H9 (cell line): ENCODE results near the gene ISCA1. TPM values are rescaled to one million over a fixed set of nuclear protein-coding genes. Genes with fewer than 3 reads are reported as not detected.

Source experiments
- DNase-seq: peaks from one replicate; pipeline ENCODE4 v3.0.0-alpha.2; 2017
- H2AFZ ChIP-seq: one replicate; pipeline ENCODE4 v1.6.1; 2013; ENCODE audit warnings: mild to moderate bottlenecking, low read length, control low read depth, moderate library complexity
- H2AK5ac ChIP-seq: 2 replicates; pipeline ENCODE4 v1.6.1; 2013; ENCODE audit warnings: low read length, control low read depth, mixed read lengths; ENCODE audit not compliant: insufficient read length
- H2BK120ac ChIP-seq: one replicate; pipeline ENCODE4 v1.6.1; 2013; ENCODE audit warnings: low read depth, mild to moderate bottlenecking, low read length, control low read depth, inconsistent platforms; ENCODE audit not compliant: poor library complexity, severe bottlenecking
- H2BK12ac ChIP-seq: 2 replicates; pipeline ENCODE4 v1.6.1; 2013; ENCODE audit warnings: low read length, control low read depth, mixed read lengths, low read depth; ENCODE audit not compliant: insufficient read length
- H2BK15ac ChIP-seq: 2 replicates; pipeline ENCODE4 v1.6.1; 2013; ENCODE audit warnings: low read depth, low read length, control low read depth
- H2BK20ac ChIP-seq: one replicate; pipeline ENCODE4 v1.6.1; 2013; ENCODE audit warnings: low read depth, mild to moderate bottlenecking, low read length, control low read depth, inconsistent platforms; ENCODE audit not compliant: poor library complexity, severe bottlenecking
- H2BK5ac ChIP-seq: 2 replicates; pipeline ENCODE4 v1.6.1; 2013; ENCODE audit warnings: low read length, control low read depth, mixed read lengths; ENCODE audit not compliant: insufficient read length
- H3K14ac ChIP-seq: 2 replicates; pipeline ENCODE4 v1.6.1; 2013; ENCODE audit warnings: low read length, control low read depth; ENCODE audit not compliant: insufficient read depth
- H3K18ac ChIP-seq: 2 replicates; pipeline ENCODE4 v1.6.1; 2013; ENCODE audit warnings: low read depth, mild to moderate bottlenecking, mixed read lengths, low read length, control low read depth; ENCODE audit not compliant: insufficient read length
- H3K23ac ChIP-seq: 2 replicates; pipeline ENCODE4 v1.6.1; 2013; ENCODE audit warnings: low read length, control low read depth, mixed read lengths, low read depth; ENCODE audit not compliant: insufficient read length
- H3K23me2 ChIP-seq: 2 replicates; pipeline ENCODE4 v1.6.1; 2013; ENCODE audit warnings: low read depth, mild to moderate bottlenecking, mixed read lengths, low read length, control low read depth; ENCODE audit not compliant: insufficient read length, poor library complexity, severe bottlenecking
- H3K27ac ChIP-seq: 2 replicates; pipeline ENCODE4 v1.5.1; 2013; ENCODE audit warnings: low read length, control low read depth, mixed read lengths, low read depth; ENCODE audit not compliant: insufficient read length
- H3K27me3 ChIP-seq: 2 replicates; pipeline ENCODE4 v1.6.1; 2013; ENCODE audit warnings: low read length, control low read depth, inconsistent platforms; ENCODE audit not compliant: insufficient read depth
- H3K4ac ChIP-seq: 2 replicates; pipeline ENCODE4 v1.6.1; 2013; ENCODE audit warnings: low read depth, mild to moderate bottlenecking, control low read depth, inconsistent platforms, low read length, moderate library complexity
- H3K4me1 ChIP-seq: 2 replicates; pipeline ENCODE4 v1.6.1; 2013; ENCODE audit warnings: low read length, control low read depth, inconsistent platforms; ENCODE audit not compliant: insufficient read depth
- H3K4me2 ChIP-seq: 2 replicates; pipeline ENCODE4 v1.6.1; 2013; ENCODE audit warnings: low read length, control low read depth, mixed read lengths; ENCODE audit not compliant: insufficient read length, insufficient read depth
- H3K56ac ChIP-seq: 2 replicates; pipeline ENCODE4 v1.6.1; 2013; ENCODE audit warnings: low read depth, mild to moderate bottlenecking, mixed read lengths, low read length, control low read depth; ENCODE audit not compliant: insufficient read length
- H3K79me1 ChIP-seq: 2 replicates; pipeline ENCODE4 v1.6.1; 2013; ENCODE audit warnings: low read depth, mild to moderate bottlenecking, moderate library complexity, low read length, control low read depth, inconsistent platforms; ENCODE audit not compliant: insufficient read depth, poor library complexity, severe bottlenecking
- H3K79me2 ChIP-seq: 2 replicates; pipeline ENCODE4 v1.6.1; 2013; ENCODE audit warnings: low read length, control low read depth, inconsistent platforms; ENCODE audit not compliant: insufficient read depth
- H3K9ac ChIP-seq: 2 replicates; pipeline ENCODE4 v1.6.1; 2013; ENCODE audit warnings: low read length, control low read depth, mixed read lengths; ENCODE audit not compliant: insufficient read length; ENCODE audit errors: extremely low read depth
- H3K9me3 ChIP-seq: one replicate; pipeline ENCODE4 v1.6.1; 2013; ENCODE audit warnings: low read depth, low read length, inconsistent platforms; ENCODE audit not compliant: control insufficient read depth
- H3T11ph ChIP-seq: one replicate; pipeline ENCODE4 v1.6.1; 2013; ENCODE audit warnings: mild to moderate bottlenecking, low read length, control low read depth, inconsistent platforms
- H4K20me1 ChIP-seq: one replicate; pipeline ENCODE4 v1.6.1; 2013; ENCODE audit not compliant: control insufficient read depth, insufficient read length, insufficient read depth
- H4K5ac ChIP-seq: 2 replicates; pipeline ENCODE4 v1.6.1; 2013; ENCODE audit warnings: low read depth, mild to moderate bottlenecking, mixed read lengths, low read length, control low read depth; ENCODE audit not compliant: insufficient read length
- H4K8ac ChIP-seq: replicated peaks from 2 replicates; pipeline ENCODE4 v1.6.1; 2013; ENCODE audit warnings: low read length, control low read depth, mixed read lengths, low read depth; ENCODE audit not compliant: insufficient read length
- H4K91ac ChIP-seq: 2 replicates; pipeline ENCODE4 v1.6.1; 2013; ENCODE audit warnings: low read depth, mild to moderate bottlenecking, moderate library complexity, mixed read lengths, low read length, control low read depth; ENCODE audit not compliant: insufficient read length
- H3K27ac Mint-ChIP-seq, 3 experiments: 2 replicates in 2 of 3; 3 replicates in 1 of 3; pipeline ENCODE4 v1.8.0; 2020 to 2021; ENCODE audit warnings: mixed read lengths in 3 of 3, mild to moderate bottlenecking in 1 of 3, moderate library complexity in 1 of 3
- H3K27me3 Mint-ChIP-seq: 2 replicates; pipeline ENCODE4 v1.8.0; 2021; ENCODE audit warnings: low read depth, mild to moderate bottlenecking, moderate library complexity, mixed read lengths
- H3K36me3 Mint-ChIP-seq, 3 experiments: 2 replicates in 2 of 3; 3 replicates in 1 of 3; pipeline ENCODE4 v1.8.0; 2020 to 2021; ENCODE audit warnings: low read depth in 3 of 3, mixed read lengths in 3 of 3; ENCODE audit not compliant: insufficient read depth in 1 of 3
- H3K4me1 Mint-ChIP-seq, 2 experiments: 2 replicates each; pipeline ENCODE4 v1.8.0; 2020; ENCODE audit warnings: mixed read lengths in 2 of 2
- H3K4me3 Mint-ChIP-seq, 2 experiments: 2 replicates in 1 of 2; 3 replicates in 1 of 2; pipeline ENCODE4 v1.8.0; 2020 to 2021; ENCODE audit warnings: mild to moderate bottlenecking in 2 of 2, mixed read lengths in 2 of 2, moderate library complexity in 1 of 2
- H3K9me3 Mint-ChIP-seq, 2 experiments: 2 replicates in 1 of 2; 3 replicates in 1 of 2; pipeline ENCODE4 v1.8.0; 2020; ENCODE audit warnings: mild to moderate bottlenecking in 2 of 2, mixed read lengths in 2 of 2, moderate library complexity in 1 of 2
- WGBS: extraction: QIAGEN DNeasy Blood & Tissue Kit; methylation state at CpG from one replicate; pipeline ENCODE4 v1.1.7; 2013; ENCODE audit warnings: missing lambda C conversion rate, low lambda C conversion rate, mixed read lengths; ENCODE audit not compliant: insufficient read length; ENCODE audit errors: extremely low coverage; 5-methylcytosine and 5-hydroxymethylcytosine counted together
- total RNA-seq: library from RNA; stranded (reverse); gene quantifications from 2 replicates; pipeline ENCODE4 v1.2.1, GENCODE V29; 2021
- TF ChIP-seq, protein P1 (sequence below): fragments of 200-600 bp; sonication (generic); conservative IDR thresholded peaks from 3 replicates; pipeline ENCODE4 v1.8.0; 2021; ENCODE audit warnings: antibody characterized with exemption, mild to moderate bottlenecking

ISCA1 gene
- total RNA-seq, 1 experiment from 2014 or later: 33.3 TPM

DNA sequence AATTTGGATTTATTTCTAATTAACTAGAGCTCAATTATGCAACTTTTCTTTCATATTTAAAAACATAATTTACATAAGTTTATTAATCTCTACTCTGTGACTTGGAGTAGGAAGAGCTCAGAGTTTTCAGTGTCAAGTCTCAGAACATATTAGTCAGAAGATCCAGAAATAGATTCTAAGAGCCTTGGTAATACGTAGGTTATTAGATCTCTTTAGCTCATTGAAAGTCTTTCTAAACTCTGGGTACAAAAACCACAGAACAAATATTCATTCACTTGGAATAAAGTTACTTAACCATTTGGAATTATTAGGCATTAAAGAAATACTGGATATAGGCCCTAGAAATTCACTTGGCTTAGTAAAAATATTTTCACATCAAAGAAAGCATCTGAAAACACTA, 26.3 kb upstream of the ISCA1 start:
- H3K27ac Mint-ChIP-seq: no peak overlapping the region
- H2AK5ac ChIP-seq: no peak overlapping the region
- H3K27me3 Mint-ChIP-seq: no peaks in the 10 kb centered on the region
- peaks cover 9 to 10% of the 10 kb centered on the region in 2 experiments for H3K9me3 Mint-ChIP-seq
- no peak overlapping the region for H3K4ac ChIP-seq
- H3T11ph ChIP-seq: no peak overlapping the region
- no peaks in the 10 kb centered on the region for H3K79me1 ChIP-seq
- H3K27me3 ChIP-seq: no peaks in the 10 kb centered on the region
- H4K91ac ChIP-seq: no peak overlapping the region
- no peak for DNase-seq
- TF ChIP-seq, protein P1, sequence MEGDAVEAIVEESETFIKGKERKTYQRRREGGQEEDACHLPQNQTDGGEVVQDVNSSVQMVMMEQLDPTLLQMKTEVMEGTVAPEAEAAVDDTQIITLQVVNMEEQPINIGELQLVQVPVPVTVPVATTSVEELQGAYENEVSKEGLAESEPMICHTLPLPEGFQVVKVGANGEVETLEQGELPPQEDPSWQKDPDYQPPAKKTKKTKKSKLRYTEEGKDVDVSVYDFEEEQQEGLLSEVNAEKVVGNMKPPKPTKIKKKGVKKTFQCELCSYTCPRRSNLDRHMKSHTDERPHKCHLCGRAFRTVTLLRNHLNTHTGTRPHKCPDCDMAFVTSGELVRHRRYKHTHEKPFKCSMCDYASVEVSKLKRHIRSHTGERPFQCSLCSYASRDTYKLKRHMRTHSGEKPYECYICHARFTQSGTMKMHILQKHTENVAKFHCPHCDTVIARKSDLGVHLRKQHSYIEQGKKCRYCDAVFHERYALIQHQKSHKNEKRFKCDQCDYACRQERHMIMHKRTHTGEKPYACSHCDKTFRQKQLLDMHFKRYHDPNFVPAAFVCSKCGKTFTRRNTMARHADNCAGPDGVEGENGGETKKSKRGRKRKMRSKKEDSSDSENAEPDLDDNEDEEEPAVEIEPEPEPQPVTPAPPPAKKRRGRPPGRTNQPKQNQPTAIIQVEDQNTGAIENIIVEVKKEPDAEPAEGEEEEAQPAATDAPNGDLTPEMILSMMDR: no peak
- no CpG with 5 or more reads among the region's 1 CpG for WGBS
- no peak overlapping the region for H3K27ac ChIP-seq
- H4K20me1 ChIP-seq: no peaks in the 10 kb centered on the region
- no peak overlapping the region for H3K4me3 Mint-ChIP-seq
- no peak overlapping the region for H3K56ac ChIP-seq
- H3K9ac ChIP-seq: no peak overlapping the region
- no peak overlapping the region for H3K14ac ChIP-seq
- no peak overlapping the region for H4K8ac ChIP-seq
- no peak overlapping the region for H3K4me2 ChIP-seq
- H2BK15ac ChIP-seq: no peak overlapping the region
- no peak overlapping the region for H2BK120ac ChIP-seq
- H2BK12ac ChIP-seq: no peak overlapping the region
- H3K4me1 Mint-ChIP-seq: peaks cover 13 to 14% of the 10 kb centered on the region in 2 experiments
- H3K18ac ChIP-seq: no peak overlapping the region
- H4K5ac ChIP-seq: no peak overlapping the region
- no peak overlapping the region for H2BK5ac ChIP-seq
- H3K23ac ChIP-seq: no peak overlapping the region
- no peaks in the 10 kb centered on the region; the same call in 1 of the 2 replicates for H3K4me1 ChIP-seq
- no peak overlapping the region for H2BK20ac ChIP-seq
- peaks cover 44 to 73% (median 65%) of the 10 kb centered on the region in 3 experiments for H3K36me3 Mint-ChIP-seq
- no peaks in the 10 kb centered on the region for H3K23me2 ChIP-seq
- H2AFZ ChIP-seq: no peak overlapping the region
- no peaks in the 10 kb centered on the region for H3K9me3 ChIP-seq
- no peaks in the 10 kb centered on the region for H3K79me2 ChIP-seq
